Mucosa of descending colon (tissue), 3 donors: ENCODE data around the gene SPIB. TPM values are rescaled to one million over a fixed set of nuclear protein-coding genes. Genes with fewer than 3 reads are reported as not detected.
"Not testable (repeated sequence)": the region's sequence is repeated elsewhere in the genome, so short reads cannot be mapped to it uniquely, and the experiment has no call there.

Source experiments
- ATAC-seq: fragments of 200-7000 bp; cut with Tn5 transposase; one replicate; pipeline ENCODE4 v1.9.1; 2020; ENCODE audit warnings: mild to moderate bottlenecking, moderate library complexity
- DNase-seq, 3 donors: peaks; one replicate each; pipeline ENCODE4 v3.0.0-alpha.2; 2020
- H3K36me3 ChIP-seq: fragments of 200-600 bp; one replicate; pipeline ENCODE4 v1.8.0; 2021; ENCODE audit warnings: low read depth, mild to moderate bottlenecking
- H3K4me1 ChIP-seq: fragments of 200-600 bp; one replicate; pipeline ENCODE4 v1.8.0; 2021; ENCODE audit warnings: low read depth, mild to moderate bottlenecking
- H3K4me3 ChIP-seq: fragments of 200-600 bp; one replicate; pipeline ENCODE4 v1.8.0; 2021; ENCODE audit warnings: mild to moderate bottlenecking
- H3K9me3 ChIP-seq: fragments of 200-600 bp; one replicate; pipeline ENCODE4 v1.8.0; 2021; ENCODE audit warnings: mild to moderate bottlenecking
- CTCF ChIP-seq: fragments of 200-600 bp; IDR thresholded peaks from one replicate; pipeline ENCODE4 v1.8.0; 2022; ENCODE audit warnings: antibody characterized with exemption, mild to moderate bottlenecking
- intact Hi-C, 2 donors: fragments of 100-400 bp; cut with DNase I in 1 of 2; cut with micrococcal nuclease in 1 of 2; formaldehyde crosslinking; loops; one replicate each; pipeline versions ENCODE4 v1.11.0 to v1.11.1; 2022; cut with DNase I, micrococcal nuclease
- total RNA-seq, 3 donors: library from RNA; stranded (reverse); fragmentation: NEBNext Ultra II Directional in 2 of 3; extraction: Animal tissue kit (Norgen Biotek cat#: 25700) in 2 of 3; gene quantifications; one replicate each; pipeline versions ENCODE4 v1.2.1 to v1.2.4, GENCODE V29; 2021 to 2023
- donor health status: DM: no; HTN: no; CAD: no; lungs with moderate emphysema.
- donor health status: DM: no; HTN: no; CAD: no.
- donor health status: DM: no; HTN: yes; CAD: no.

Gene SPIB
- total RNA-seq, 3 donors from 2014 or later, result 21.5 to 83.1 (median 61.6) TPM

DNA sequence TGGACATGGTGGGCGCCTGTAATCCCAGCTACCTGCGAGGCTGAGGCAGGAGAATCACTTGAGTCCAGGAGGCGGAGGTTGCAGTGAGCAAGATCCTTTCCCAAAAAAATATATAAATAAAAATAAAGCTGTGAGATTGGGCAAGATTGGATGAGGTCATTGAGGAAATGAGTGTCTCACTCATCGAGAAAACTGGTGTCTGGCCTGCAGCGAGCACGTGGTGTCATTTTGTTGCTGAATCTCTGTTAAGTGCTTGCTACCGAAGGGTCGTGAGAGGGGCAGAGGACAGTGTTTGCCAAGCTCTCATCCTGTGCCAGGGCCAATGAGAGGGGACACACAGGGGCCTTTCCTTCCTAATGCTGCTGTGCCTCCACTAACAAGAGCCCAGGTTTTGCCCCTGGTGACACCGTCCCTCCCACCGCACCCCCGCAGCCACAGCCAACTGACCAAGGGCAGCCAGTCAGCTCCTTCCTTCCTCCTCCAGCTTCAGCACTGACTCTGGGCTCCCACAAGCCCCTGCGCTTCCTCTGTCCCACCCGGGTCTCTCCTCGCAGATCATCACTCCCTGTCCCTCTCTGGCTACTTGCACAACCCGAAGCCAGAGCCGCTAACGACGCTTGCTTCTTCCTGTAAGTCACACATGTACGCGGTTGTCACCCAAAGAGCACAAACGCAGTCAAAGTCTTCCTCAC lies 31.4 kb upstream of the SPIB start:
- no peak overlapping the region for H3K4me3 ChIP-seq
- no peak for DNase-seq
- peaks cover 3% of the 10 kb centered on the region for H3K36me3 ChIP-seq
- intact Hi-C loops, result no loop called here
- no peaks in the 10 kb centered on the region for H3K9me3 ChIP-seq
- H3K4me1 ChIP-seq, result peaks cover 8% of the 10 kb centered on the region
- no peak for ATAC-seq
- no peak for TF ChIP-seq CTCF

DNA sequence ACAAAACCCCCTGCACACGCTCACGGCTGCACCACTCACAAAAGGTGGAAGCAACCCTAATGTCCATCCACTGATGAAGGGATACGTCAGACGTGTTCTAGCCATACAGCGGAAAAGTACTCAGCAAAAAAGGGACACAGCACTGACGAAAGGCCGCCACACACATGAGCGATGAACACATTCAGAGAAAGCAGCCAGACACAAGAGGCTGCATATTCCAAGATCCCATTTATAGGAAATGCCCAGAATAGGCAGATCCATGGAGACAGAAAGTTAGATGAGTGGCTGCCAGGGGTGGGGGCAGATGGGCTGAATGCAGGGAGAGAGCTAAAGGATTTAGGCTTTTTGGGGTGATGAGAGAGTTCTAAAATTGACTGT lies 30.9 kb upstream of the SPIB start:
- no peak for DNase-seq
- peaks cover 3% of the 10 kb centered on the region for H3K36me3 ChIP-seq
- intact Hi-C loops, result no loop called here
- H3K9me3 ChIP-seq, result no peaks in the 10 kb centered on the region
- ATAC-seq, result no peak
- TF ChIP-seq CTCF, result no peak
- H3K4me1 ChIP-seq, result peaks cover 8% of the 10 kb centered on the region
- no peak overlapping the region for H3K4me3 ChIP-seq

DNA sequence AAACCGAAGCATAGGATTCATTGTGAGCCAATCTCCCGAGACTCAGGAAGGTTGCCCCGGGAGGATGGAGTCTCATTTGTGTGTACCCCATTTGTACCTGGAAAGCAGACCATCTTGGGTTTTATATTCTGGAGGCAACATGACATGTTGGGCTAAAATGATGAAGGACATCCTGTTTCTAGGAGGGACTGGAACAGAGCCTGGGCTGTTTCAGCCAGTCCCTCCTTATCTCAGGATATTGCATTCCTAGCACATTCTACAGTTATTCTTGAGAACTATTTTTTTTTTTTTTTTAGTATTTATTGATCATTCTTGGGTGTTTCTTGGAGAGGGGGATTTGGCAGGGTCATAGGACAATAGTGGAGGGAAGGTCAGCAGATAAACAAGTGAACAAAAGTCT lies 28.4 kb upstream of the SPIB start:
- H3K4me3 ChIP-seq, intact Hi-C loops, H3K9me3 ChIP-seq, H3K4me1 ChIP-seq, ATAC-seq, H3K36me3 ChIP-seq, DNase-seq: not testable (repeated sequence)

- not testable (repeated sequence) for H3K4me1 ChIP-seq, H3K36me3 ChIP-seq
These were observed 27.8 kb upstream of the SPIB start for GRCh38 chr19:50390952-50391351.

DNA sequence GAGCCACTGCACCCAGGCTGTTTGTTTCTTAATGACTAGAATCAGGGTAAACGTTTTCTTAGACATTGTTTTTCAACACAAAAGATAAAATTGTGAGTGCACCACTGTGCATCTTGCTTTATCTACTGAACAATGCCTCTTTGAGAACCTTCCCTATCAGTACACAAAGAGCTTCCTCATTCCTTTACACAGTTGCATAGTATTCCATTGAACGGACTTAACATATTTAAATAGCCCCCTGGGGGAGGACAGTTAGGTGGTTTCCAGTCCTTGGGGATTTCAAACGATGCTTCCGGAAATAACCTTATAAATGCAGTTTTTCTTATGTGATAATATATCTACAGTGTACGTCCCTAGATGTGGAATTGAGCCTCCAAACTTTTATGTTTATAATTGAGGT lies 26.0 kb upstream of the SPIB start:
- Histone ChIP-seq H3K9me3 (no peaks in the 10 kb centered on the region), H3K4me3 (no peak overlapping the region), H3K4me1 (no peaks in the 10 kb centered on the region), H3K36me3 (no peaks in the 10 kb centered on the region)
- no peak for TF ChIP-seq CTCF
- ATAC-seq, result no peak
- no peak for DNase-seq
- intact Hi-C loops, result no loop called here

More at GRCh38 chr19:50390952-50391351, 27.8 kb upstream of the SPIB start:
- H3K4me3 ChIP-seq, H3K9me3 ChIP-seq, intact Hi-C loops, ATAC-seq, DNase-seq: not testable (repeated sequence)

DNA sequence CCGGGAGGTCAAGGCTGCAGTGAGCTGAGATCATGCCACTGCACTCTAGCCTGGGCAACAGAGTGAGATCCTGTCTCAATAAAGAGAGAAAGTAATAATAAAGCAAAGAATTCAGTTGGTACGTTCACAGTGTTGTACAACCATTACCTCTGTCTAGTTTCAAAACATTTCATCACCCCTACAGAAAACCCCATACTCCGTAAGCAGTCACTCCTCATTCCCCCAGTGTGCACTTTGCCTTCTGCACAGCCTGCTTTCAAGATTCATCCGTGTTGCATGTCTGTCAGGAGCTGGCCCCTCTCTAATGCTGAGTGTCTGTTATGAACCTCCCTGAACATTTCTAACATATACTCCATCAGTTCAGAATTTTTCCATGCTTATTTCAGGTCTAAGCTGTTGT lies 25.1 kb upstream of the SPIB start:
- ATAC-seq, result no peak
- Histone ChIP-seq H3K9me3 (no peaks in the 10 kb centered on the region), H3K36me3 (no peaks in the 10 kb centered on the region), H3K4me1 (no peaks in the 10 kb centered on the region), H3K4me3 (no peak overlapping the region)
- no peak for TF ChIP-seq CTCF
- no peak for DNase-seq
- intact Hi-C loops, result no loop called here

GRCh38 chr19:50394017-50394416 lies 24.7 kb upstream of the SPIB start:
- DNase-seq, result no peak
- Histone ChIP-seq H3K36me3 (no peaks in the 10 kb centered on the region), H3K9me3 (no peaks in the 10 kb centered on the region), H3K4me3 (no peak overlapping the region), H3K4me1 (no peaks in the 10 kb centered on the region)
- intact Hi-C loops, result no loop called here
- ATAC-seq, result peak; percentile 32
- no peak for TF ChIP-seq CTCF
